ENCODE measurements around the gene KCNH2. TPM values are rescaled to one million over a fixed set of nuclear protein-coding genes. Genes with fewer than 3 reads are reported as not detected.
A peak's percentile ranks its signal among the peaks of the same experiment; 100 is the strongest.

The KCNH2 gene
- total RNA-seq, 4 donors from 2014 or later: 0.19 to 2.5 (median 0.72) TPM

DNA sequence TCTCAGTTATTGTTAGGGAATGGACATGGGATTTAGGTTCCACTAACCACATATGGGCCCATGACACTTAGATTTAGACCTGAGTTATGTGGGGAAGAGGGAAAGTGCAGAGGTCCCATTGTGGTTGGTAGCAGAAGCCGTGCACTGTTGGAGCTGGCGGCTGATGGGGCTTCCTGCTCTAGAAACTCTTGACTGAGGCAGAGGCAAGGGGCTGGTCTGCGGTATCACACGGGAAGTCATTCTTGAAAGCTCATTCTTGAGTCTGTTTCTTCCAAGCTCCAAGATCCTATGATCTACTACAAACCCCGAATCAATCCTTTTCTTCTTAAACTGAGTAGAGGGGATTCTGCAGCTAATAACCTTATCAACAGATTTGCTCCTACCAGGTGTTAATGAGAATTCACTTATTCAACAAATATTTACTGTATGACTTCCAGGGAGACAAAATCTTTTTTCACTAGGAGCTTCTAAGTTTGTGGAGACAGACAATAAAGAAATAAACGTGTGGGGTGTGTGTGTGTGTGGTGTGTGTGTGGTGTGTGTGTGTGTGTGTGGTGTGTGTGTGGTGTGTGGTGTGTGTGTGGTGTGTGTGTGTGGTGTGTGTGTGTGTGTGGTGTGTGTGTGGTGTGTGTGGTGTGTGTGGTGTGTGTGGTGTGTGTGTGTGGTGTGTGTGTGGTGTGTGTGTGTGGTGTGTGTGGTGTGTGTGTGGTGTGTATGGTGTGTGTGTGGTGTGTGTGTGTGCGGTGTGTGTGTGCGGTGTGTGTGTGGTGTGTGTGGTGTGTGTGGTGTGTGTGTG, 68.7 kb downstream of the KCNH2 start:
- Histone ChIP-seq H3K27me3 (peaks cover 0 to 54% (median 0%) of the 10 kb centered on the region in 4 donors), H3K9me3 (no peaks in the 10 kb centered on the region), H3K4me1 (peaks cover 0 to 2% (median under 1%) of the 10 kb centered on the region in 3 donors), H3K4me3 (no peak overlapping the region), H3K27ac (no peak overlapping the region), H3K36me3 (no peaks in the 10 kb centered on the region)
- DNase-seq: no peak
- WGBS, 2 donors: 59 to 65% methylated on average over 4 to 6 of the region's 8 CpGs
- no peak for TF ChIP-seq POLR2A (IDR thresholded peaks at IDR 0.05)
- TF ChIP-seq, protein P1, sequence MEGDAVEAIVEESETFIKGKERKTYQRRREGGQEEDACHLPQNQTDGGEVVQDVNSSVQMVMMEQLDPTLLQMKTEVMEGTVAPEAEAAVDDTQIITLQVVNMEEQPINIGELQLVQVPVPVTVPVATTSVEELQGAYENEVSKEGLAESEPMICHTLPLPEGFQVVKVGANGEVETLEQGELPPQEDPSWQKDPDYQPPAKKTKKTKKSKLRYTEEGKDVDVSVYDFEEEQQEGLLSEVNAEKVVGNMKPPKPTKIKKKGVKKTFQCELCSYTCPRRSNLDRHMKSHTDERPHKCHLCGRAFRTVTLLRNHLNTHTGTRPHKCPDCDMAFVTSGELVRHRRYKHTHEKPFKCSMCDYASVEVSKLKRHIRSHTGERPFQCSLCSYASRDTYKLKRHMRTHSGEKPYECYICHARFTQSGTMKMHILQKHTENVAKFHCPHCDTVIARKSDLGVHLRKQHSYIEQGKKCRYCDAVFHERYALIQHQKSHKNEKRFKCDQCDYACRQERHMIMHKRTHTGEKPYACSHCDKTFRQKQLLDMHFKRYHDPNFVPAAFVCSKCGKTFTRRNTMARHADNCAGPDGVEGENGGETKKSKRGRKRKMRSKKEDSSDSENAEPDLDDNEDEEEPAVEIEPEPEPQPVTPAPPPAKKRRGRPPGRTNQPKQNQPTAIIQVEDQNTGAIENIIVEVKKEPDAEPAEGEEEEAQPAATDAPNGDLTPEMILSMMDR (IDR thresholded peaks at IDR 0.05): no peak
- intact Hi-C loops (cut with DNase I): no loop called here

DNA sequence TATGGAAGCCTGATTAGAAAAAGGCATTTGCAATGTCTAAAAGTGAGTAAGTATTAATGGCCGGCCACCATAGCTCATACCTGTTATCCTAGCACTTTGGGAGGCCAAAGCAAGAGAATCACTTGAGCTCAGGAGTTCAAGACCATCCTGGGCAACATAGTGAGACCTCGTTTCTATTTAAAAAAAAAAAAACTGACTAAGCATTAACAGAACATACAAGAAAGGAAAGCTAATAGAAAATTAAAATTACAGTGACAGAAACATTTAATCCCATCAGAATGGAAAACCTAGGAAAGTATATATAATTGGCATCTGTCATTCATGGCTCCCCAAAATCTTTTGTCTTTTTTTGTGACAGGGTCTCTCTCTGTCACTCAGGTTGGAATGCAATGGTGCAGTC, 69.9 kb downstream of the KCNH2 start:
- no peak overlapping the region for H3K4me3 ChIP-seq
- 54 to 68% methylated on average over 2 of the region's 2 CpGs for WGBS, 2 donors

DNA sequence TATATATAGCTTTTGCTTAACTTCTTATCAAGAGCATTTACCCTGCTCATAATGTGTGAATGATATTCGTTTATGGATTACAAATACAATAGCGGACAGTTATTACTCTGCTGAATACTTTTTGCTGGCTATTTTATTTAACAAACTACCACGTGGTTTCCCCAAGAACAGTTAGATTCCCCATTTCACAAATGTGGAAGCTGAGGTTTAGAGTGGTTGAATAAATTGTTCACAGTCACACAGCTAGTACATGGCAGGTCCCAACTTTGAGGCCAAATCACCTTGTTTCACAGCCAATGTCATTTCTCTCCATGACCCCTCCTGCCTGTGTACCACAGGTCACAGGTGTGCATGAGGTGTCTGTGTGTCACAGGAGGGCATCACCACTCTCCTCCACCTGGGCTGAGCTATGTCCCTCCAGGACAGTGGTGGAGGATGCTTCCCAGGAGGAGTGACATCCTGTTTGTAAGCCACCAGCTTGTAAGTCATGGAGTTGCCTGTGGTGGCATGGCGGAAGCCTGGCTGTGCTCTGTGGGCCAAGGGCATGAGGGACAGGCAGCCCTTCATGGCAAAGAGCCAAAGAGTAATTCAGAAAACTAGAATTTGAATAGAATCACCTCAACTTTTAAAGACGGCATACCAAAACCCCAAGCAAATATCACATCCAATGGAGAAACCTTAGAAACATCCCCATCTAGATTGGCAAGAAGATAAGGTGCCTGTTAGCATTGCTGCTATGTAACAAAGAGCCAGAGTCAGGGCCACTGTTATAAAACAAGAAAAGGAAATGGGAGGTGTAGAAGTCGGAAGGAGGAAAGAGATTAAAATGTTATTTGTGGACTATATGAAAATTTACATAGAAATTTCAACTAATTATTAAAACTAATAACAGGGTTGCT, 73.9 kb downstream of the KCNH2 start:
- no peaks in the 10 kb centered on the region for H3K36me3 ChIP-seq
- WGBS, 2 donors: 38 to 39% methylated on average over 6 of the region's 6 CpGs
- H3K4me3 ChIP-seq: no peak overlapping the region
- intact Hi-C loops (cut with DNase I): no loop called here
- H3K27me3 ChIP-seq: peaks cover 0 to 29% (median 0%) of the 10 kb centered on the region in 4 donors
- no peaks in the 10 kb centered on the region for H3K9me3 ChIP-seq
- no peak for DNase-seq
- H3K4me1 ChIP-seq: peaks cover 0 to 32% (median 5%) of the 10 kb centered on the region in 3 donors
- H3K27ac ChIP-seq: peak overlapping the region in 2 of 4 donors; percentile 19 to 49
- TF ChIP-seq POLR2A (IDR thresholded peaks at IDR 0.05): no peak
- TF ChIP-seq, protein P1 (IDR thresholded peaks at IDR 0.05): no peak

More for the DNA sequence above, 69.9 kb downstream of the KCNH2 start:
- Histone ChIP-seq H3K9me3 (no peaks in the 10 kb centered on the region), H3K27ac (no peak overlapping the region), H3K4me1 (peaks cover 0 to 13% (median 5%) of the 10 kb centered on the region in 3 donors), H3K36me3 (no peaks in the 10 kb centered on the region), H3K27me3 (peaks cover 0 to 46% (median 0%) of the 10 kb centered on the region in 4 donors)
- DNase-seq: no peak
- TF ChIP-seq POLR2A (IDR thresholded peaks at IDR 0.05): no peak
- TF ChIP-seq, protein P1 (IDR thresholded peaks at IDR 0.05): no peak
- intact Hi-C loops (cut with DNase I): no loop called here

DNA sequence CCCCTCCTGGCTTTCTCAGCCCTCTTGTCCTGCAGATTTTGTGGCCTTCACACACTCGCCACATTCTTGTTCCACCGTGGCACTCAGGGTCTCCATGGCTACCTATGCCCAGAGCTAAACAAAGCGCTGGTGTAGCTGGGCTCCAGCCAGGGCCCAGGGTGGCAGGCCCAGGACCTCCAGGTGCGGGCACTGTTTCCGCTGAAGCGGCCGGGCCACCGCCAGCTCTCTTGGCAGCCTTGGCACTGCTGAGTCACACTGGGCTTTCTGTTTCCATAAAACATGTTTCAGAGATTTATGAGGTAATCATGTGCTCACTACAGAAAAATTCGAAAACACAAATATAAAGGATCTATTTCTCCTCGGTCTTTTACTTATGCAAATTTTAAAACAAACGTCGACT, 74.5 kb downstream of the KCNH2 start:
- 25 to 26% methylated on average over 11 to 12 of the region's 12 CpGs for WGBS, 2 donors
- DNase-seq: no peak
- Histone ChIP-seq H3K27ac (peak overlapping the region in 2 of 4 donors; percentile 42 to 49), H3K4me3 (no peak overlapping the region), H3K36me3 (no peaks in the 10 kb centered on the region), H3K9me3 (no peaks in the 10 kb centered on the region), H3K4me1 (peaks cover 2 to 34% (median 6%) of the 10 kb centered on the region in 3 donors), H3K27me3 (peaks cover 0 to 31% (median 0%) of the 10 kb centered on the region in 4 donors)
- intact Hi-C loops (cut with DNase I): no loop called here
- no peak for TF ChIP-seq POLR2A (IDR thresholded peaks at IDR 0.05)
- TF ChIP-seq, protein P1 (IDR thresholded peaks at IDR 0.05): no peak
